ENCODE results near the gene MBD1.

GRCh38 chr18:50287028-50287440, 5.7 kb upstream of the MBD1 start:
- TF ChIP-seq CTCF (conservative IDR thresholded peaks at IDR 0.05) (no peak), EZH2 (IDR thresholded peaks at IDR 0.05; ENCODE audit: low read depth) (no peak)
